Activated T-helper 1 cell treated with anti-CD3 and anti-CD28 coated beads, Interleukin-2, amount 50 U/mL, for 16 hours (primary cell): ENCODE results near the gene RFX7.
"Not testable (repeated sequence)": the region's sequence is repeated elsewhere in the genome, so short reads cannot be mapped to it uniquely, and the experiment has no call there.

Experiments used
- DNase-seq, 2 donors: peaks; one replicate each; pipeline ENCODE4 v3.0.0-alpha.2; 2020; ENCODE audit warnings: low read depth in 1 of 2, low spot score in 1 of 2

Gene RFX7

DNA sequence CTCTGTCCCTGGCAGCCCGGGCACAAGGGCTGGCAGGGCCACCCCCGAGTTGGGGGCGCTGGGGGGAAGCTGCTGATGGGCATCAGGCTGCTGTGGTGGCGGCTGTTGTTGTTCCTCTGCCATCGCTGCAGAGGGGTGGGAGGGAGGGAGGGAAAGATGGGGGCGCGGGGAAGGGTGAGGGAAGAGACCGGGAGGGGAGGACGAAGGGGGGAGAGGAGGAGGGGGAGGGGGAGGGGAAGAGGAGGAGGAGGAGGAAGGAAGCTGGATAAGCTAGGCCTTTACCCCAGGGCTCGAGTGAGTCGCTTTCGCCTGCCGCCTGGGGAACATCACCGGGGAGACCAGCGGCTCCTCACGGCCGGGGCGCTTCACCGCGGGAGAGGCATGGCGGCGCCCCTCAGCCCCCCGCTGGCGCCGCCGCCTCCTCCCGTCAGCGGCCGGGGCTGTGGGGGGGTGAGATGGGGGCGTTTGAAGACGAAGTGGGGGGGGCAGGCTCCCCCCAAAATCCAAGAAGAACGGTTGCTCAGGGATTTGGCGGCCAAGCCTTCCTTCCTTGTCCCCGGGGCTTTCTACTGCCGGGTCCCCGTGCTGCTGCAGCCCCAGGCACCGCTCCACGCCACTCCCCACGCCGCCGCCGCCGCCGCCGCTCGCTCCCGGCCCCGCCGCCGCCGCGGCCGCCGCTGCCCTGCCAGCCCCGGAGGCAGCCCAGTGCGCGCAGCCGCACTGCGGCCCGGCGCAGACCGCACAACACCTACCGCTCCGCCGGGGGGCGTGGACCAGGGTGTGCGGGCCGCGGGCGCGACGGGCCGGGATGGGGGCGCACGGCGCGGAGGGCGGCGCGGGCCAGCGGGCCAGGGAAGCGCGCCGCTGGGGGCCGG is at the start of gene RFX7:
RFX7 (minus strand) TSS at position 717 of the 875 bp plus-strand sequence; CDS start at position 123, 594 bp downstream.
- DNase-seq = peak; percentile 41 to 73

DNA sequence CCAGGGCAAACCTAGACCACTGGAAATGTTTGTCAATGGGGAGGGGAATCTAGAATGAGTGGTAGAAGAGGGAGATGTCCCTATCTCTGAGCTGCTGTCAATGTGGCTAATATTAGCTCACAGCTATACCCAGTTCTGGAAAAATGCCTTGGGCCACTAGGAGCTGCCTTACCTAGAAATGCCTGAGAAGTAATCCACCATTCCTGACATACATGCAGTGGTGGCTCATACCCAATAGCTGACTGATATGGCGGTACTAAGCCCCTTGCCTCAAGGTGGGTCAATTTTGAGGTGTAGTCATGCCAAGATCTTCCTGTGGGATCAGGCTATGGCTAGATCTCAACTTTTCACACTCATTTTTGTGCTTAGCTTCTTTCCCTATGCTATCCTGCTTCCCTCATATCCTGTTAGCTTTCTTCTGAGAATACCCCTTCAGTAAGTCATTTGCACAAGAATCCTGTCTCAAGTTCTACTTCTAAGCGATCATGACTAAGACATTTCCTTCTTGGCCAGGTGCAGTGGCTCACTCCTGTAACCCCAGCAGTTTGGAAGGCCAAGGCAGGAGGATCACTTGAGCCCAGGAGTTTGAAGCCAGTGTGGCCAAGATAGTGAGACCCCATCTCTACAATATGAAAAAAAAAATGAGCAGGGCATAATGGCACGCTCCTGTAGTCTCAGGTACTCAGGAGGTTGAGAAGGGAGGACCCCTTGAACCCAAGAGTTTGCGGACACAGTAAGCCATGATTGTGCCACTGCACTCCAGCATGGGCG is 49.1 kb upstream of the RFX7 start:
- no peak for DNase-seq

DNA sequence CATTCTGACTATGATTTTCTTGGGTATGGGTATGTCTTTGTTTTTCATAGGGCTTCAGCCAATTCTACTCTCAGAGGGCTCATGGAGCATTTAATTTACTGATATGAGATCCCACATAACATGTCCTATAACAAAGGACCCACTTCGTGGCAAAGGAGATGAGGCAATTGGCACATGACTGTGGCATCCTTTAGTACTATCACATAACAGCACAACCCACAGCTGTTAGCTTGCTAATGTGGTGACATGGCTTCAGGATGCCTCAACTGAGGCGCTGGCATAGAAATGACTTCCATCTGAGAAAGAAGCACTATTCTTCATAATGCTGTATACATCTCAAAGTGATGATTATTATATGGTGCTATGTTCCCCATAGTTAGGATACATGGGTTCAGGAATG is 48.1 kb upstream of the RFX7 start:
- DNase-seq = no peak

DNA sequence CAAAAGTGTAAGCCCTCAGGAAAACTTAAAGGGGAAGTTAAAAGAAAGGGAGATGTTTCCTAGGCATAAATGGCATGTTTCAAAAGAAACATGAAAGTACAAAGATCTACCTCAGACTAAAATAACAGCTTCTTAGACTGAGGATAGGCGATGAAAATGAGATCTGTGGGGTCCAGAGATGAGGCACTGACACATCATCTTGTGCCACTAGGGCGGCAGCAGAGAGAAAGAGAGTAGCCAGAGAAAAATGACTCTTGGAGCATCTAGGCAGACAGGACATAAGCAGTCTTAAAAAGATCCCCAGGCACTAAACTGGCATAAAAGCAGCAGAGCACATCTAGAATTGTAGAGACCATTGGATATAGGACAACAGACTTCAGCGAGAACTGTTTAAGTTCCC is 42.5 kb upstream of the RFX7 start:
- DNase-seq = no peak

DNA sequence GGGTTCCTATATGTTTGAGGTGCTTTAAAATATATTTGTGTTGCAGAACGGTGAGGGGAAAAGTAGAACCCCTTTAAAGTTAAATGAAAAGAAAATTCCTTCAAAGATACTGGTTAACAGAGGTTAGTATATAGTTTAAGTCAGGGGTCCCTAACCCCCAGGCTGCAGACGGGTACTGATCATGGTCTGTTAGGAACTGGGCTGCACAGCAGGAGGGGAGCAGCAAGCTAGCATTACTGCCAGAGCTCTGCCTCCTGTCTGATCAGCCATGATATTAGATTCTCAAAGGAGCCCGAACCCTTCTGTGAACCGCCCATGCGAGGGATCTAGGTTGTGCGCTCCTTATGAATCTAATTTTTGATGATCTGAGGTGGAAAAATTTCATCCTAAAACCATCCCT is 37.5 kb upstream of the RFX7 start:
- no peak for DNase-seq

DNA sequence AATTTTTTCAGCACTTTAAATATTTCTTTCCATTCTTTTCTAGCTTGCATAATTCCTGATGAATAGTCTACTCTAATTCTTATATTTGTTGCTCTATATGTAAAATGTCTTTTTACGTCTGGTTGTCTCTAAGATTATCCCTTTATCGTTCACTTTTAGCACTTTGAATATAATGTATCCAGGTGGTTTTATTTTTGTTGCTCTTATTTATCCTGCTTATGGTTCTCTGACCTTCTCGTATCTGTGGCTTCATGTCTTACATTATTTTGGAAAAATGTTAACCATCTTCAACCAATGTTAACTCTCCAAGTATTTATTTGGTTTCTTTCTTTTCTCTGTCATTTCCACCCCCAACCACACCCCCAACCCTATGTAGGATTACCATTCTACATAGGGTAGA is 30.0 kb upstream of the RFX7 start:
- no peak for DNase-seq

DNA sequence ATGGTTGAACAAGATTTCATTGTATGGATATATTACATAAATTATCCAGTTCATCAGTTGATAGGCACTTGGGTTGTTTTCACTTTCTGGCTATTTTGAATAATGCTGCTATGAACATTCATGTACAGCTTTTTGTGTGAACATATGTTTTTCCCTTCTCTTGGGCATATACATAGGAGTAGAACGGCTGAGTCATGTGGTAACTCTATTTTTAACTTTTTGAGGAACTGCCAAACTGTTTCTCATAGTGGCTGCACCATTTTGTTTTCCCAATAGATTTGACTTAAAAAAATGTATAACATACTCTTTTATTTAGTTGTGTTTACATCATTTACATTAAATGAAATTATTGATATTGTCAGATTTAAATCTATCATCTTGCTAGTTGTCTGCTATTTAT is 28.8 kb upstream of the RFX7 start:
- no peak for DNase-seq

DNA sequence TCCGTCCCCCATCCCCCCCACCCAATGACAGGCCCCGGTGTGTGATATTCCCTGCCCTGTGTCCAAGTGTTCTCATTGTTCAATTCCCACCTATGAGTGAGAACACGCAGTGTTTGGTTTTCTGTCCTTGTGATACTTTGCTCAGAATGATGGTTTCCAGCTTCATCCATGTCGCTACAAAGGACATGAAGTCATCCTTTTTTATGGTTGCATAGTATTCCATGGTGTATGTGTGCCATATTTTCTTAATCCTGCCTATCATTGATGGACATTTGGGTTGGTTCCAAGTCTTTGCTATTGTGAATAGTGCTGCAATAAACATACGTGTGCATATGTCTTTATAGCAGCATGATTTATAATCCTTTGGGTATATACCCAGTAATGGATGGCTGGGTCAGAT is 22.8 kb upstream of the RFX7 start:
- DNase-seq = not testable (repeated sequence)

DNA sequence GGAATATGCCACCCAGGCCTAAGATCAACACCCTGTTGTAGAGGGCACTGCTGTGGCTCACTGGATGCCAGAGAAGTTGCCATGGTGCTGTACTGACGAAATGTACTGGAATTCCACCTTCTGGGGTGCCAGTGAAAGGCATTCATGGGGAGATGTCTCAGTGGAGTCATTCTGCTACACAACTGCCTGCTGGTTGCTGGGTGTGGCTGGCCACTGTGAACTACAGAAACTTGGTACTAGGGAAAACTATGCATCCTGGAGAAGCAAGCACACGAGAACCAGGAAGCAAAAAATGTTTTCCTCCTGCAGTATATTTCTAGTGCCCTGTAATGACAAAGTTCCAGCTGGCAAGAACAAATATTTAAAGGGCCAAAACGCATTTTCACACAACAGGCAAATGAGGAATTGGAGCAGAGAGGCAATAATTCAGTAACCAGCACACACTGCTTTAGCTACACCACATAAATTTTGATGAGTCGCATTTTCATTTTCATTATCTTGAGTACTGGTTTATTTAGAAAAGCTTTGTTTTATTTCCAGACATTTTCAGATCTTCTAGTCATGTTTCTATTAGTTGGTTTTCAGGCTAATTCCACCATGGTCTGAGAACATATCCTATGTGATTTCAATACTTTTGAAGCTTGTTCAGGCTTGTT is 18.3 kb upstream of the RFX7 start:
- no peak for DNase-seq

DNA sequence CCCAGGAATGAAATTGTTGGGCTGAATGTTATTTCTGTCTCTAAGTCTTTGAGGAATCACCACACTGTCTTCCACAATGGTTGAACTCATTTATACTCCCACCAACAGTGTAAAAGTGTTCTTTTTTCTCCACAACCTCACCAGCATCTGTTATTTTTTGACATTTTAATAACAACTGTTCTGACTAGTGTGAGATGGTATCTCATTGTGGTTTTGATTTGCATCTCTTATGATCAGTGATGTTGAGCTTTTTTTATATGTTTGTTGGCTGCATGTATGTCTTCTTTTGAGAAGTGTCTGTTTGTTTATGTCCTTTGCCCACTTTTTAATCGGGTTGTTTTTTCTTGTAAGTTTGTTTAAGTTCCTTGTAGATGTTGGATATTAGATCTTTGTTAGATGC is 13.6 kb upstream of the RFX7 start:
- not testable (repeated sequence) for DNase-seq

DNA sequence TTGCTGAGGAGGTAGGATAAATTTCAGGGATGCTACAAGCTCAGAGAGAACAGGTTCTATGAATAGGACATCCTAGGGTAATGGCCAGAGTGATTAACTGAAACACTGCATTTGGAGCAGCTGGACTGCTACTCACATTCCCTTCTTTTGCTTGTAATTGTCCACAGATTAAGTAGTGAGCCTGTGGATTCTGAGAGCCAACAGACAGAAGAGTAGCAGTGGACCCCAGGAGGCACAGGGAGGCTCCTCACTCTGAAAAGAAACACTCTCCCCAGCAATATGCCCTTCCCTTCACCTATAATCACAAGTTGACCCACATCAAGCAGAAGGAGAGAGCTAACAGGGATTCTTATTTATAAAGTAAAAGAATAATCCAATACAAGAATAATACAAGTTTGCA is 10.6 kb upstream of the RFX7 start:
- DNase-seq = no peak

DNA sequence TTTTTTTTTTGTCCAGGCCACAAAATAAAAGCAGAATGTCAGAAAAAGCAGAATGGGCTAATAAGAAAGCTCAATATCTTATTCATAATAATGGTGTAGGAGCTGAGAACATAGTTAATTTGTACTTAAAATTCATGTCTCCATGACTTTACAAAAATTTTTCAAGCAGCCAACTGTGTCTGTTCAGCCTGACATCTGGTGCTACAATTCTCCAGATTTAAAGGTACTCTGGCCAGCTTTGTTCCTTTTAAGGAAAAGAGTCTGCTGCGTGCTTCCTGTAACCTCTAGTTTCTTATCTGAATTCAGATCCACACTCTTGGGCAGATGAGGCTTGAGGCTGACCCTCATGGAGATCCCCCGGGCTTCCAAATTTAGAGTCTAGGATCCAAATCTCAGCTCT is 8.7 kb upstream of the RFX7 start:
- no peak for DNase-seq

DNA sequence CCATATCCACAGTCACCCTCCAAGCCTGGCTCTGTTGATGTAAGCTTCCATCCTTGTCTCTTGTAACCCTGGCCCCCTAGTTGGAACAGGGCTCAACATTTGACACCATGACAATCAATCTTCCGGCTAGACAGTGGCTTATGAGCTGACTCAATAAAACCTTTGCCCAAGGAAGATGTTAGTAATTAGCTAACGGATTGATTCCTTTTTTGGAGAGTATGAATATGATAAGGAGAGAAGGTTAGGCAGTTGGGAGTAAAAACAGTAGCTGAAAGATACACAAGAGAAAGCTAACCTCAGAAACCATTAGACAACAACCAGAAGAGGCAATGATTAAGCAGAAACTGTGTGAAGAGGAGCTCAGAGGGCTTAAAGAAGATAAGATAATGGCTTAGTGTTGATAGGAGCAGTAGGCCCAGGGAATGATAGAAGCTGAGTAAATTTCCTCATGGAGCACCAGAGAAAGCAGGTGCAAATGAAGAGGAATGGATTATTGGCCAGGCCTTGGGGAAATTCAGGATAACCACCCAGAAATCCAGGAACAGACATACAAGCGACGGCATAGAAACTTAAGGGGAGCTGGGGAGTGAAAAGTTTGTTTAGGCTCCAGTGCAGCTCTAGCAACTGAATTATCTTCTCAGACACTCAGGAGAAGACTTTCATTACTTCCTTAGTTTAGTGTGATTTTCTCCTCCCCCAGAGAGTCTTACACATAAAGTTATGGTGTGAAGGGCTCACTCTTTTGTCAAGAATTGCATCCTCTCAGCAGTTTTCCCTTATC is 7.8 kb upstream of the RFX7 start:
- DNase-seq = no peak

DNA sequence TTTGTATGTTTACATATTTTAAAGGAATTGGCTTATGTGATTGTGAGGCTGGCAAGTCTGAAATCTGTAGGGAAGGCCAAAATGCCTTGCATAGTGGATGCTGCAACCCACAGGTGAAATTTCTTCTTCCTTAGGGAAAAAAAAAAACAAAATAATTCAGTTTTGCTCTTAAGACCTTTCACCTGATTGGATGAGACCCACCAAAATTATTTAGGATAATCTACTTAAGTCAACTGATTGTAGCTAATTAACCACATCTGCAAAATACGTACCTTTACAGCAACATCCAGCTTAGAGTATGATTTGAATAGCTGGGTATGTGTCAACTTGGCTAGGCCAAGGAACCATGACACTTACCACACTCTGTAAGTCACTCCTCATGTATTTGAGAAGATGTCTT is 6.9 kb upstream of the RFX7 start:
- DNase-seq = no peak

DNA sequence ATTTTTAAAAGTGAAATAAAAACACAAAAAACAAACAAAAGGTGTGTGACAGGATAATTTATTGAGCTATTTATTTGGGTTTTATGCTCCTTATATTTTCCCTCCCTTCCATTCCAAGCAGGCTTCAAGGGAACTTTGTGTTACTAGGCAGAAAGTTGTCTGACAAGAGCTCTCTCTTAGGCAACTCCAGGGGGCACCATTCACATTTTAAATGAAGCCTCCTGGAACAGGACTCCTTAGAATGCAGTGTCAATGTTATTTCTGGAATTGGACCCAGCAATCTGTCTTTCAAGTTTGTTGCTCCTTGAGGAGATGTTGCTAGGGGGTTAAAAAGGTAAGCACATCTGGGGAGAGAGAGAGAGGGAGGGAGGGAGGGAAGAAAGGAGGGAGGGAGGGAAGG is 5.4 kb upstream of the RFX7 start:
- DNase-seq = no peak

DNA sequence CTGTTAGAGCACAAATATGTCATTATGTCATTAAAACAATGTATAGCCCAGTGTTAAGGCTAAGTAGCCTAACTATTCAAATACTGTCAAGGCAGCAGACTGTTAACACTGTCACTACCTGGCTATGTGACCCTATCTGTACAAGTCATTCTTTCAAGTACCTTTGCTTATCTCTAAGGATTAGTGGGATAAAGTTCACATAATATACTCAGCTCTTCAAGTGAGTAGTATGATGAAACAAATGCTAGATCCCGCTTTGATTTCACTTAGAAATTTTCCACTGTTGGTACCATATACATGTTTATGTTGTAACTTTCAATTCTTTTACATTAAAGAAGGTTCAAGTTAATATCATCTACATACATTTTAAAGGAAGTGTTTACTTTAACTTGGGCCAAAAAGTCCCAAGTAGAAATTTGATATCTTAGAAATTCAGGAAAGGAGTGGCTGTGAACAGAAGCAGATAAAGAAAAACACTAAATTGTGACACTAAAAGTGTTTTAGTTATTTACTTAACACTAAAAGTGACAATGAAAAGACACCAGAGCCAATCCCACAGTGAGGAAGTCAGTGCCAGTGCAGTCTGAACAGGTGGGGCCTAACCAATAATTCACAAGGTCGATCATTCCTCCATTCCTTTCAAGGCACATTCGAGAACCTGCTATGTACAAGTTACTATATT is 4.8 kb upstream of the RFX7 start:
- DNase-seq = no peak

DNA sequence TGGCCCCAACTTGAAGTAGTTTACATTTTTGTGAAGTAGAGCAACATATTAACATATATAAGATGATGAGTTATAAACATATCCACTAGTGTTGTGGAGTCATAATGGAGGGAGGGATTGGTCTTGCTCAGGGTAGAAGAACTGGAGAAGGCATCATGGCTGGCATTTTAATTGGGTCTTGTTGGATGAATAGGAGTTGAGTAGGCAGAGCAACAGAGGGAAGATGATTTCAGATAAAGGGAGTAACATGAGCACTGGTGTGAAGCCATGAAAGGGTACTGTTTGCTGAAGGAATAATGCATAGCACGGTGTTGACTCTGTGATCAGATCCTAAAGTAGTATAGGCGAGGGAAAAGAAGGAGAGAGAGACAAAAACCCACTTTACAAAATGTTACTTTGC is 3.6 kb upstream of the RFX7 start:
- DNase-seq = no peak

DNA sequence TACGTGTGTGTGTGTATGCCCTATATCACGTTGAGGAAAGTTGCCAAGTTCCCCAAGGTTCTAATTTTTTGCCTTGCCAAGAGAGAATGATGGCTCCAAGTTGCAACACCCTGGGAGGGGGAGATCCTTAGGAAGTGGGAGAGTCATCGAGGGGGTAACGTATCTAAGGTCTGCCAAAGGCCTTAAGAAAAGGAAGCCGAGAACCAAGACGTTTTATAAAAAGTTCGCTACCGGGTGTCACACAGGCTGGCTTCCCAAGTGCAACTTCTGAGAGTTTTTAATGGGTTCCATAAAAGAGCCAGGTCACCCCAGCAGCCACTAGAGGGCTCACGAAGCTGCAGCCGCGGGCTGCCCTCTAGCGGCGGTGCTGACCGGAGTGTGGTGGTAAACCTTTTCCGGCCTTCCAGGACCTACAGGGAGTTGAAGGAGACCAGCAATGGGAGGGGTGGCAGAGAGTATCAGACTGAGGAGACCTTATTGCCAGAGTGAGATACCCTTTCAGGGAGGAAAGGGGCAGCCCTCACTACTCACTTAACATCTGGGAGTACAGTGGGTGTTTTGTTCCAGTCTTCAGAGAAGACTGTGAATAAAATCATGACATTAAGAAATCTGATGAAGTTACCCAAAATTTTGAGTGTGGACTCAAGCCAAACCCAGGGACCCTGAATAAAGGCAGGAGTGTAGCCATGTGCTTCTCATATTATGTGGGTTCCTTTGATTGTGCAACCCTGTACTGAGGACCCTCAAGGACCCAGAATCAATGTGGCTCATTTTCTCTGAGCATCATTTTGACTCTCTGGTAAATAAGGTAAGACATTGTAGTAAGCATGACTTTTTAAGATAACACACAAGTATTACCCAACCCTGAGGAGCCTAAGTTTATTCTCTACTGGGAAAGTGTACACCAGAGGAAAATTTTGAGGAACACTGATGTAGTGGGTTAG is 2.5 kb upstream of the RFX7 start:
- DNase-seq = peak; percentile 76 to 84

DNA sequence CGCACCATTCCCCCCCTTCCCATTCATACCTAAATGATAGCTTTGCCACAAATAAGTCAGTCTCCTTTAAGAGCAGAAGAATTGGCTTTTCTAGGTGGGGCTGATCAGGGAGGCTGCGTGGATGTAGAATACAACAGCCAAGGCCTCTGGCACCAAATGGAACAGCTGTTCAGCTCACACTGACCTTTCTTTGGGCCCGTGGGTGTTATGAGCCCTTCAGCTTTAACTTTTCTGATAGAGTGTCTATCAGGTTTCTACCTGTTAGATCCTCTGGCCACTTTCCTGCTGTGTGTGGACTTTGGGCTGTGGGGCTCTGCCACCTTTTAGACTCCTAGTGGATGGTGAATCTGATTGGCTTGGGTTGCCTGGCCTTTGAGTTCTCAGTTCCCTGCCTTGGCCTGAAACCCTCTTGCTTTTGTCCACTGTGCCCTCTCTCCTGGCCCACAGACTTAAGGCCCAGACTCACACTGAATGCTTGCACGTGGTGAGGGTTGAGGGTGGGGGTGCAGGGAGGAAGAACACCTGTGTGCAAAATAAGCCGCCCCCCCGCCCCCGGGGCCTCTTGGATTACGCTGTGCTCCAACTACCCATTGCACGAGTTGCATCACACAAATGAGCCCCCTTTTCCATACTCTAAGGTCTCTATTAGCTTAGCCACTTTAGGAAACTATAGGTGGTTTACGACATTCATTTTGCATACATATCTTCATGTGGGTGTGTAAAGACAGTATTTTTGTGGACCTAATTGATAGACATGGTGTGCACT is 1.3 kb upstream of the RFX7 start:
- peak in 1 of 2 donors; percentile 3 for DNase-seq
